K562 (cell line): Measurements from ENCODE around the gene PI4KA. TPM values are rescaled to one million over a fixed set of nuclear protein-coding genes. Genes with fewer than 3 reads are reported as not detected.

Source experiments
- ARNT ChIP-seq, 2 experiments: fragments of 450-650 bp; IDR thresholded peaks; 2 replicates each; pipeline ENCODE4 v1.6.1; 2016; ENCODE audit warnings: mild to moderate bottlenecking in 1 of 2
- CBX1 ChIP-seq: sonication (generic); IDR thresholded peaks from 2 replicates; pipeline ENCODE4 v1.6.1; 2016; ENCODE audit warnings: antibody characterized with exemption, low read depth, mild to moderate bottlenecking
- E2F3 ChIP-seq: fragments of 250-450 bp; sonication (Bioruptor Pico); IDR thresholded peaks from 2 replicates; pipeline ENCODE4 v1.4.0; 2020; ENCODE audit warnings: mild to moderate bottlenecking
- E4F1 ChIP-seq: fragments of 250-450 bp; sonication (Bioruptor Pico); IDR thresholded peaks from 2 replicates; pipeline ENCODE4 v1.5.0; 2021; ENCODE audit warnings: mild to moderate bottlenecking, borderline replicate concordance
- EHMT2 ChIP-seq: fragments of 450-650 bp; IDR thresholded peaks from 2 replicates; pipeline ENCODE4 v1.6.1; 2018; ENCODE audit warnings: antibody characterized with exemption
- MAX ChIP-seq: sonication (generic); formaldehyde crosslinking; IDR thresholded peaks from 2 replicates; pipeline ENCODE4 v1.9.0; 2022; ENCODE audit warnings: mild to moderate bottlenecking, missing genetic modification reagents
- MYNN ChIP-seq, 2 experiments: sonication (generic); formaldehyde crosslinking in 1 of 2; IDR thresholded peaks; 2 replicates each; pipeline versions ENCODE4 v1.5.0 to v1.6.1; 2016 to 2020; ENCODE audit warnings: antibody characterized with exemption in 1 of 2, missing genetic modification reagents in 1 of 2
- NCOA1 ChIP-seq: fragments of 450-650 bp; IDR thresholded peaks from 2 replicates; pipeline ENCODE4 v1.6.1; 2016; ENCODE audit warnings: low read depth
- NCOA6 ChIP-seq: fragments of 450-650 bp; IDR thresholded peaks from 2 replicates; pipeline ENCODE4 v1.6.1; 2017; ENCODE audit warnings: mild to moderate bottlenecking
- SMARCE1 ChIP-seq: fragments of 450-650 bp; IDR thresholded peaks from 2 replicates; pipeline ENCODE4 v1.7.1; 2016; ENCODE audit warnings: mild to moderate bottlenecking
- SPI1 ChIP-seq: IDR thresholded peaks from 2 replicates; pipeline ENCODE4 v1.6.1; 2011; ENCODE audit warnings: low read depth, low read length, control low read depth, borderline replicate concordance
- TRIM24 ChIP-seq, 2 experiments: fragments of 450-650 bp; IDR thresholded peaks; 2 replicates each; pipeline ENCODE4 v1.6.1; 2016
- TSHZ1 ChIP-seq: fragments of 250-450 bp; sonication (Bioruptor Pico); IDR thresholded peaks from 2 replicates; pipeline ENCODE4 v1.4.0; 2020; ENCODE audit warnings: mild to moderate bottlenecking, moderate library complexity
- YBX1 ChIP-seq: fragments of 450-650 bp; IDR thresholded peaks from 2 replicates; pipeline ENCODE4 v1.7.1; 2016; ENCODE audit warnings: mild to moderate bottlenecking
- ZBTB33 ChIP-seq: sonication (generic); formaldehyde crosslinking; IDR thresholded peaks from 2 replicates; pipeline ENCODE4 v1.8.1; 2023; ENCODE audit warnings: mild to moderate bottlenecking, missing genetic modification reagents
- ZC3H4 ChIP-seq: sonication (generic); formaldehyde crosslinking; IDR thresholded peaks from 2 replicates; pipeline ENCODE4 v1.9.0; 2021; ENCODE audit warnings: missing genetic modification reagents, borderline replicate concordance
- ZFP30 ChIP-seq: fragments of 250-450 bp; sonication (Bioruptor Pico); IDR thresholded peaks from 2 replicates; pipeline ENCODE4 v1.8.0; 2022; ENCODE audit warnings: moderate library complexity, mild to moderate bottlenecking, inconsistent platforms, borderline replicate concordance
- ZNF133 ChIP-seq: fragments of 250-450 bp; sonication (Bioruptor Pico); IDR thresholded peaks from 2 replicates; pipeline ENCODE4 v1.4.0; 2020; ENCODE audit warnings: mild to moderate bottlenecking
- ZNF140 ChIP-seq: fragments of 250-450 bp; sonication (Bioruptor Pico); IDR thresholded peaks from 2 replicates; pipeline ENCODE4 v1.8.0; 2021; ENCODE audit warnings: moderate library complexity, mild to moderate bottlenecking, inconsistent platforms
- ZNF146 ChIP-seq: IDR thresholded peaks from one replicate; pipeline ENCODE4 v1.6.1; 2018; ENCODE audit warnings: missing compliant biosample characterization; ENCODE audit not compliant: unreplicated experiment
- ZNF197 ChIP-seq: fragments of 200-800 bp; sonication (Bioruptor generic); IDR thresholded peaks from 2 replicates; pipeline ENCODE4 v1.6.1; 2016; ENCODE audit warnings: low read depth, missing genetic modification characterization, missing compliant biosample characterization
- ZNF24 ChIP-seq: fragments of 450-650 bp; IDR thresholded peaks from 2 replicates; pipeline ENCODE4 v1.6.1; 2016
- ZNF41 ChIP-seq: fragments of 250-450 bp; sonication (Bioruptor Pico); conservative IDR thresholded peaks from 2 replicates; pipeline ENCODE4 v1.4.0; 2020; ENCODE audit warnings: mild to moderate bottlenecking
- polyA plus RNA-seq, 8 experiments: library from polyadenylated mRNA; depleted of rRNA in 4 of 8; stranded (reverse) in 5 of 8; unstranded in 3 of 8; fragments of >200 nt; fragmentation: Nextera tagmentation in 2 of 8; fragmentation: Illumina TruSeq in 1 of 8; extraction: Ambion mirVana in 2 of 8; extraction: Trizol in 1 of 8; gene quantifications; 2 replicates each; pipeline versions ENCODE4 v1.2.1 to v1.2.3, GENCODE V29; 2011 to 2014; ENCODE audit warnings: inconsistent platforms in 1 of 8, missing spikeins in 1 of 8
- total RNA-seq, 7 experiments: library from RNA; depleted of rRNA in 6 of 7; stranded (reverse); fragments of >200 nt in 6 of 7; fragmentation: Illumina TruSeq in 2 of 7; extraction: Trizol in 2 of 7; gene quantifications; 2 replicates each; pipeline versions ENCODE4 v1.2.1 to v1.2.3, GENCODE V29; 2011 to 2021; ENCODE audit warnings: low replicate concordance in 1 of 7

PI4KA gene
- total and polyA plus RNA-seq, 9 of the 15 experiments (the other 6 are each of a cell fraction or from before 2014, with no cell fraction given) = 7.3 to 187 (median 84.7) TPM

- TF ChIP-seq ZBTB33 (no peak), ZNF41 (no peak), YBX1 (no peak), ZNF133 (CRISPR knock-in tag) (peak; percentile 69; the same call in 1 of the 2 replicates), NCOA6 (no peak), E4F1 (CRISPR knock-in tag) (no peak), ZC3H4 (CRISPR knock-in tag) (no peak), CBX1 (no peak), E2F3 (CRISPR knock-in tag) (peak; percentile 62; the same call in 1 of the 2 replicates), EHMT2 (no peak), TSHZ1 (0 out of 2 replicates have a peak, but pooled peaks have one; percentile 61), TRIM24 (IDR thresholded peaks at IDR 0.05) (no peak), ZNF140 (CRISPR knock-in tag) (no peak), MYNN (IDR thresholded peaks at IDR 0.05) (no peak), MYNN (CRISPR knock-in tag; IDR thresholded peaks at IDR 0.05) (no peak), ZFP30 (CRISPR knock-in tag) (no peak), SPI1 (no peak), ARNT (IDR thresholded peaks at IDR 0.05) (no peak), ZNF146 (no peak), SMARCE1 (peak; percentile 52; the same call in 1 of the 2 replicates), ZNF197 (CRISPR knock-in tag) (no peak), ZNF24 (no peak), NCOA1 (no peak), MAX (CRISPR knock-in tag) (peak; percentile 55; the same call in 1 of the 2 replicates)
Observed at GRCh38 chr22:20840646-20841371, 17.8 kb downstream of the PI4KA start (continued).
